HepG2 (cell line): Measurements from ENCODE around the gene MRPL20. TPM values are rescaled to one million over a fixed set of nuclear protein-coding genes. Genes with fewer than 3 reads are reported as not detected.

ENCODE experiments used
- ARID3A ChIP-seq: IDR thresholded peaks from 2 replicates; pipeline ENCODE4 v1.6.1; 2012; ENCODE audit warnings: low read depth, low read length, improper control_type of control experiment
- ATAD3A ChIP-seq: sonication (generic); formaldehyde crosslinking; IDR thresholded peaks from 2 replicates; pipeline ENCODE4 v1.4.0; 2020; ENCODE audit warnings: missing genetic modification reagents
- CBX1 ChIP-seq: IDR thresholded peaks from one replicate; pipeline ENCODE4 v1.6.1; 2016; ENCODE audit warnings: antibody characterized with exemption, low read depth
- CHD2 ChIP-seq: IDR thresholded peaks from 2 replicates; pipeline ENCODE4 v1.6.1; 2011; ENCODE audit warnings: low read depth, low read length, improper control_type of control experiment
- DRAP1 ChIP-seq: IDR thresholded peaks from 2 replicates; pipeline ENCODE4 v1.6.1; 2016; ENCODE audit warnings: missing genetic modification reagents, missing compliant biosample characterization
- ETV5 ChIP-seq: IDR thresholded peaks from 2 replicates; pipeline ENCODE4 v1.6.1; 2018; ENCODE audit warnings: missing biosample characterization, missing genetic modification reagents, inconsistent platforms, borderline replicate concordance
- FIP1L1 ChIP-seq: fragments of 200-400 bp; formaldehyde crosslinking; IDR thresholded peaks from 2 replicates; pipeline ENCODE4 v1.6.1; 2018; ENCODE audit warnings: low read depth, mild to moderate bottlenecking, low read length, moderate library complexity, borderline replicate concordance; ENCODE audit not compliant: insufficient read depth
- GTF2F1 ChIP-seq: fragments of 150-350 bp; IDR thresholded peaks from 2 replicates; pipeline ENCODE4 v1.6.1; 2014; ENCODE audit warnings: low read length
- HMG20A ChIP-seq: IDR thresholded peaks from 2 replicates; pipeline ENCODE4 v1.6.1; 2016; ENCODE audit warnings: borderline replicate concordance
- HOXD1 ChIP-seq: sonication (generic); formaldehyde crosslinking; IDR thresholded peaks from 2 replicates; pipeline ENCODE4 v1.5.0; 2020; ENCODE audit warnings: missing genetic modification reagents
- KDM3A ChIP-seq: IDR thresholded peaks from 2 replicates; pipeline ENCODE4 v1.6.1; 2018; ENCODE audit warnings: low read depth, missing compliant biosample characterization
- MED8 ChIP-seq: sonication (generic); formaldehyde crosslinking; IDR thresholded peaks from 2 replicates; pipeline ENCODE4 v1.8.1; 2023; ENCODE audit warnings: mild to moderate bottlenecking, missing genetic modification reagents; ENCODE audit not compliant: insufficient replicate concordance
- PRMT3 ChIP-seq: sonication (generic); formaldehyde crosslinking; IDR thresholded peaks from 2 replicates; pipeline ENCODE4 v1.8.1; 2022; ENCODE audit warnings: low read depth, mild to moderate bottlenecking, moderate library complexity, missing genetic modification reagents, borderline replicate concordance
- RELA ChIP-seq: sonication (generic); formaldehyde crosslinking; IDR thresholded peaks from 2 replicates; pipeline ENCODE4 v1.4.0; 2020; ENCODE audit warnings: missing genetic modification reagents
- SUZ12 ChIP-seq: fragments of 150-350 bp; IDR thresholded peaks from 2 replicates; pipeline ENCODE4 v1.6.1; 2014; ENCODE audit warnings: low read depth, low read length
- USF2 ChIP-seq, 2 experiments: sonication (generic) in 1 of 2; formaldehyde crosslinking in 1 of 2; IDR thresholded peaks; 2 replicates each; pipeline versions ENCODE4 v1.5.1 to v1.6.1; 2011 to 2020; ENCODE audit warnings: borderline replicate concordance in 1 of 2, low read depth in 1 of 2, low read length in 1 of 2, mild to moderate bottlenecking in 1 of 2, missing genetic modification reagents in 1 of 2, moderate library complexity in 1 of 2
- ZNF10 ChIP-seq: sonication (generic); formaldehyde crosslinking; IDR thresholded peaks from 2 replicates; pipeline ENCODE4 v1.4.0; 2020; ENCODE audit warnings: mild to moderate bottlenecking, low read depth, missing genetic modification reagents, borderline replicate concordance
- ZNF574 ChIP-seq: sonication (generic); formaldehyde crosslinking; IDR thresholded peaks from 2 replicates; pipeline ENCODE4 v1.4.0; 2020; ENCODE audit warnings: missing genetic modification reagents
- ZNF589 ChIP-seq: sonication (generic); formaldehyde crosslinking; conservative IDR thresholded peaks from 2 replicates; pipeline ENCODE4 v1.8.0; 2022; ENCODE audit warnings: mild to moderate bottlenecking, moderate library complexity, missing genetic modification reagents
- ZNF737 ChIP-seq: sonication (generic); formaldehyde crosslinking; IDR thresholded peaks from 2 replicates; pipeline ENCODE4 v1.5.0; 2020; ENCODE audit warnings: missing genetic modification reagents, mild to moderate bottlenecking, borderline replicate concordance
- polyA plus RNA-seq, 8 experiments: library from polyadenylated mRNA; depleted of rRNA in 3 of 8; stranded (reverse) in 7 of 8; unstranded in 1 of 8; fragments of >200 nt; fragmentation: Illumina TruSeq in 4 of 8; extraction: Trizol in 4 of 8; gene quantifications; 2 replicates each; pipeline versions ENCODE4 v1.2.1 to v1.2.3, GENCODE V29; 2011 to 2016; ENCODE audit warnings: low read depth in 4 of 8, missing spikeins in 1 of 8, mixed read lengths in 1 of 8; ENCODE audit not compliant: insufficient read depth in 1 of 8
- total RNA-seq, 5 experiments: library from RNA; depleted of rRNA; stranded (reverse); fragments of >200 nt; fragmentation: Illumina TruSeq; extraction: Trizol; gene quantifications; 2 replicates each; pipeline ENCODE4 v1.2.3, GENCODE V29; 2016; ENCODE audit warnings: low read depth in 1 of 5
- TF ChIP-seq, protein P1 (sequence below): IDR thresholded peaks from 2 replicates; pipeline ENCODE4 v1.6.1; 2018; ENCODE audit warnings: missing genetic modification reagents, mild to moderate bottlenecking, missing compliant biosample characterization

MRPL20 gene
- total and polyA plus RNA-seq, 2 of the 13 experiments (the other 11 are each of a cell fraction or from before 2014, with no cell fraction given), result 59.2 to 127 TPM

GRCh38 chr1:1432951-1433803 lies 26.1 kb upstream of the MRPL20 start (continued):
- peak; percentile 78 for TF ChIP-seq ZNF574 (CRISPR knock-in tag)
- peak; percentile 89; the same call in 1 of the 2 replicates for TF ChIP-seq ETV5 (CRISPR knock-in tag)
- no peak for TF ChIP-seq ZNF737 (CRISPR knock-in tag)
- no peak for TF ChIP-seq ATAD3A (CRISPR knock-in tag)
- no peak for TF ChIP-seq RELA (CRISPR knock-in tag)
- TF ChIP-seq SUZ12, result no peak
- no peak for TF ChIP-seq GTF2F1
- no peak for TF ChIP-seq ARID3A
- peak; percentile 59; the same call in 1 of the 2 replicates for TF ChIP-seq CHD2
- no peak for TF ChIP-seq USF2 (IDR thresholded peaks at IDR 0.05; ENCODE audit: low read depth, low read length)
- TF ChIP-seq USF2 (CRISPR knock-in tag; IDR thresholded peaks at IDR 0.05; ENCODE audit: borderline replicate concordance), result no peak
- TF ChIP-seq, protein P1, sequence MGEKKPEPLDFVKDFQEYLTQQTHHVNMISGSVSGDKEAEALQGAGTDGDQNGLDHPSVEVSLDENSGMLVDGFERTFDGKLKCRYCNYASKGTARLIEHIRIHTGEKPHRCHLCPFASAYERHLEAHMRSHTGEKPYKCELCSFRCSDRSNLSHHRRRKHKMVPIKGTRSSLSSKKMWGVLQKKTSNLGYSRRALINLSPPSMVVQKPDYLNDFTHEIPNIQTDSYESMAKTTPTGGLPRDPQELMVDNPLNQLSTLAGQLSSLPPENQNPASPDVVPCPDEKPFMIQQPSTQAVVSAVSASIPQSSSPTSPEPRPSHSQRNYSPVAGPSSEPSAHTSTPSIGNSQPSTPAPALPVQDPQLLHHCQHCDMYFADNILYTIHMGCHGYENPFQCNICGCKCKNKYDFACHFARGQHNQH, result peak; percentile 98
- peak; percentile 85; the same call in 1 of the 2 replicates for TF ChIP-seq HMG20A (CRISPR knock-in tag)
- TF ChIP-seq FIP1L1, result no peak
- no peak for TF ChIP-seq ZNF10 (CRISPR knock-in tag)
- TF ChIP-seq PRMT3, result no peak
- TF ChIP-seq HOXD1 (CRISPR knock-in tag), result peak; percentile 84
- peak; percentile 90 for TF ChIP-seq MED8 (CRISPR knock-in tag)
- no peak for TF ChIP-seq CBX1
- peak; percentile 64 for TF ChIP-seq DRAP1 (CRISPR knock-in tag)
- TF ChIP-seq KDM3A, result peak; percentile 94; the same call in 1 of the 2 replicates
- TF ChIP-seq ZNF589 (CRISPR knock-in tag), result no peak
